AML-193 (cell line): Measurements from ENCODE around the gene TMEM234.

ENCODE experiments used
- DNase-seq, 2 experiments: peaks; one replicate each; lab custom pipeline; 2025; lab: John Stamatoyannopoulos, UW

Gene TMEM234

DNA sequence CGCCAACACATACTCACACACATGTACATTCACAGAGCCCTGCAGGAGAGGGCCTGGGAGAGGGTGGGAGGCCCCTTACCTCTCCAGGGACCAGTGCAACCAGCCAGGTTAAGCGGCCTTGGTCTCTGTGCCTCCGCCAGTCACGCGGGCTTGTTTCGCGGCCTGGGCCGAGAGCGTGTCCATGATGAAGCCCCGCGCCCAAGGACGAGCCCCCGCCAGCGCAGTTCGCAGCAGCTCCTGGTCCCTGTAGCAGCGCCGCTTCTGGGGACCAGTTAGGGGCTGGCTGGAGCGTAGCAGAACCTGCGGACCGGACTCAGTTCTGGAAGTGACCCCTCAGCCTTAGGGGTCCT is 17.6 kb upstream of the TMEM234 start:
- no peak for DNase-seq

DNA sequence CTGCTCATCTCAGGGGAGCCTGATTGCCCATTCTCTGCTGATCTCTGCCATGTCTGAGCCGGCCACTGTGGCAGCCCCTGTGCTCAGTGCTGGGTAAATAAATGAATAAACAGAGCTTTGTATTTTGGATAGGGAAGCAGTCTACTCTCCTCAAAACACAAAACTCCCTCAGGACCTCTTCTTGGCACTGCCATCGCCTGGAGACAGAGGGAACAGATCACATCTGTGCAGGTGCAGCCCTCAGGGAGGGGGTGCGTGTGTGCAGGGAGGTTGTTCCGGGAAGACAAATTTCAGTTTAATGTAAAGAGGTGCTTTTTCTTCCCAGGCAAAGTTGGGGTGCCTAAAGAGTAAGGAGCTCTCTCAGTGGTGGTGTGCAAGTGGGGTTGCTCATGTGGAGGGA is 17.2 kb upstream of the TMEM234 start:
- no peak for DNase-seq

DNA sequence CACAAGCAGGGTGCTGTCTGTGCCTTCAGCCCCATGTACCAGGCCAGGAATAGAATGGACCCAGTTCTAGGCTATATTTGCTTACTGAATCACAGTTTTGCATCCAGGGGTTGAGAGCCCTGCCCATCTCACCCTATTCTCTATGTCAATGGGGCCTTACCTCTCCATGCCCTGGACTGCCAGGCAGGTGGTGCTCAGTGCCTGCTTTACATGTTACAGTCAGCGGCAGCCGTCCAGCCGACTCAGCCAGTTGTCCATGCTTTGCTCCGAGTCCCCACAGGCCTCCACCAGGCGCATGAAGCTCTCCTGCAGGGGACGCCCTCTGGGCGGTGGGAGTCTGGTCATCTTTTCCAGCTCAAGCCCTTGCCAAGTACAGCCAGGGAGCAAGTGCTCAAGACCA is 12.6 kb upstream of the TMEM234 start:
- DNase-seq: no peak

GRCh38 chr1:32232558-32233304 is 10.6 kb upstream of the TMEM234 start:
- no peak for DNase-seq

- no peak for DNase-seq
Measured at GRCh38 chr1:32231843-32232432, 9.8 kb upstream of the TMEM234 start.

- DNase-seq: no peak
Measured at GRCh38 chr1:32228771-32229170, 6.6 kb upstream of the TMEM234 start.

- DNase-seq: no peak
Measured at GRCh38 chr1:32224285-32224684, 2.1 kb upstream of the TMEM234 start.

DNA sequence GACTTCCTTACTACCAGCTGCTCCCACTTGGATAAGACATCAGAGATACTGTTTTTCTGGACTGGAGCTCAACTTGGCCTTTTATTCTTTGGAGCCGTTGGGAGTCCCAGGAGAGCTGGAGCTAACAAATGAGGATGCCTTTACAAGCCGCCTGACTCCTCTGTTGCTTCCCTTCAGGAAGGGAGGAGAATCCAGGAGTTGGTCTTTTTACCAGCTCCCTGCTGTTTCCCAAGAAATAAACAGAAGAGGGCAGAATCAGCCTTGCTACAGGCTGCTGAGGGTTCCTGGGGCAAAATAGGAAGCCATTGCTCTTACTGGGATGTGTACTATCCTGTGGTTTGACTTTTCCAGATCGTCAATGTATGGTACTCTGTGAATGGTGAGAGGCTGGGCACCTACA is 1.5 kb upstream of the TMEM234 start:
- no peak for DNase-seq

GRCh38 chr1:32221581-32221979 is 573 bp downstream of the TMEM234 start:
- no peak for DNase-seq

- DNase-seq: no peak
Measured at GRCh38 chr1:32220746-32221580, 1.2 kb downstream of the TMEM234 start.

DNA sequence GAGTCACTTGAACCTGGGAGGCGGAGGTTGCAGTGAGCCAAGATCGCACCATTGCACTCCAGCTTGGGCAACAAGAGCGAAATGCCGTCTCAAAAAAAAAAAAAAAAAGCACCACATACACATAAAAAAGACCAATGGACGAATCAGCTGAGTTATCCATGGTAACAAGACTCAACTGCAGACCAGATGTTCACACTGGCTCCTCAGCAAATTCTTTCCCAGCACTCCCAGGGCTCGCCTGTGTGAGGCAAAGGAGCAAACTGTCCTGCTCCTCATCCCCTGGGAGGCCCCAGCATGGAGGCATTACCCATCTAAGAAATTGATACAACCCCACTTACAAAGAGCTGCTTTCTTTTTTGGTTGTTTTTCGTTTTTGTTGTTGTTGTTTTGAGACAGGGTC is 3.1 kb downstream of the TMEM234 start:
- no peak for DNase-seq

- no peak for DNase-seq
Measured at GRCh38 chr1:32216566-32216965, 5.6 kb downstream of the TMEM234 start.

DNA sequence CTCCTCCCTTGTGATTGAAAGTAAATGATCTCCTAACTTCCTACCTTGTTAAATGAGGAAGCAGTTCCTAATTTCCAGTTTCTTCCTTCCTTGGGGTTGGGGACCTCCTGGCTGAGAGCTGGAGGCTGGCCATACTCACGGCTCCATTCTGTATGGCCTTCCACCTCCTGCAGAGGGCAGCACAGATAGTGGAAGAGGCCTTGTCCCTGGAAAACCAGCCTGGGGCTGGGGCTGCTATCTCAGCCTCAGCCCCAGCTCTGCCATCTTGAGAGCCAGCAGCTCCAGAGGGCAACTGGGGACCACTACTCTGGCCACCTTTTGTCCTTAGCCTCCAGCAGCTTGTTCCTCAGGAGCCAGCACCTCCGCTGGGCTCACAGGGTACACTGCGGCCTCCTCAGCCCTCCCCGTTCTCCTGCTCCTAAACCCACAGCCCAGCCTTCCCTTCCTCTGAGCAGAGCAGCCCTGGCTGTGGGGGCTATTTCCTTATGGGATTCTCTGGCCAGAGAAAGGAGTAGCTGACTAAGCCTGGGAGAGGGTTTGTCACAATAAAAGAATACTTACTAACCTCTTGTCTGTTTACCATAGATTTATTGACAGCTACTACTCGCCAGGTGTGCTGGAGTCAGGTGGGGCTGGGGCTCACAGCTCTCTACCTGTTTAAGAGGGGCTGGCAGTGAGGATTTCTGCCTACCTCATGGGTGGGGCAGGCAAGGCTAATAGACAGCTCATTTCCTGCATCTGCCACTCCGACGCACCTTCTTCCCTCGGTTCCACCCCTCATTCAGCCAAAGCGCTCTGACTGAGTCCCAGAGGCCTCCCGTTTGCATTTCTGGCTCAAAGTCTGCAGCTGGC is 6.3 kb downstream of the TMEM234 start:
- DNase-seq: peak; percentile 34 to 38

- no peak for DNase-seq
Measured at GRCh38 chr1:32208891-32209328, 13.2 kb downstream of the TMEM234 start, which contains the start of gene DCDC2B. Gene DCDC2B, plus strand, starts transcription at chr1:32209089. Its CDS starts 5 bp downstream, at chr1:32209094.

- no peak for DNase-seq
Measured at GRCh38 chr1:32208469-32208868, 13.7 kb downstream of the TMEM234 start.

- DNase-seq: peak; percentile 60 to 62
Measured at GRCh38 chr1:32205401-32206370, 16.5 kb downstream of the TMEM234 start, which contains the start of gene IQCC. Gene IQCC, plus strand, starts transcription at chr1:32205671. Its CDS starts 11 bp downstream, at chr1:32205682.

GRCh38 chr1:32204943-32205361 is 17.2 kb downstream of the TMEM234 start:
- DNase-seq: no peak

DNA sequence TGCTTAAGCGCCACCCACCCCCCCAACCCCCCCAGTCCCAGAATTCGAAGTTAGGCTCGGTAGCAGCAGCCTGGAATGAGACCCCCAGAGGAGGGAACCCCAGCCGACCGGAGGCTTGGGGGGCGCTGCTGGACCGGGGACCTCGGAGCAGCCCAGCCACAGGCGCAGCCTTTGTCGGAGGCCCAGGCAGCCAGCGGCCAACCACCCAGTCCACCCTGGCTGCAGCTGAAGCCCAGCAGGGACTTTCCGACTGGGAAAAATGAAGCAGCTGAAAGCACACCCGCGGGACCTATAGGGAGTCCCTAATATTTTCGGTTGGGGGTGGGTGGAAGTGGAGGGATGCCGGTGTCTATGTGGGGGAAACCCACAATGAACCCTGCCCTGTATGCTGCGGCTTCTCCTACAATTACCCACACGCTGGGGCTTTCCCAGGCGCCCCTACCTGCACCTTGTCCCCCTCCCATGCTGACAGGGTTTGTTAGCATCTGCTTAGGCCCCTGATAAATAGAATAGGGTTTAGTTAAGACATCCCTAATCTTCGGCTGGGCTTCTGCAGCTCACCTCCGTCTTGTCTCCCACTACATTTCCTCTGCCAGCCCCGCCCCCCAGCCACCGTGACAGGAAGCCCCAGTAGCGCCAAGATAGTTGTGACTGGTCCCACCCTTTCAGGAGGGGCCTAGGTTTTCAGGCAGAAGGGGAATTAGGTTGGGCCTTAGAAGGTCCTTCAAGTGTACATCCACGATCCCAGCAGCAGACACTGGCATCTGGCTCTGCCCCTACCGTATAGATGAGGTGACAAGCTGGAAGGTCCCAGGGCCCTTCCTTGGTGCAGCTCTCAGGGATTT is 20.9 kb downstream of the TMEM234 start:
- DNase-seq: peak in 1 of 2 experiments; percentile 30

DNA sequence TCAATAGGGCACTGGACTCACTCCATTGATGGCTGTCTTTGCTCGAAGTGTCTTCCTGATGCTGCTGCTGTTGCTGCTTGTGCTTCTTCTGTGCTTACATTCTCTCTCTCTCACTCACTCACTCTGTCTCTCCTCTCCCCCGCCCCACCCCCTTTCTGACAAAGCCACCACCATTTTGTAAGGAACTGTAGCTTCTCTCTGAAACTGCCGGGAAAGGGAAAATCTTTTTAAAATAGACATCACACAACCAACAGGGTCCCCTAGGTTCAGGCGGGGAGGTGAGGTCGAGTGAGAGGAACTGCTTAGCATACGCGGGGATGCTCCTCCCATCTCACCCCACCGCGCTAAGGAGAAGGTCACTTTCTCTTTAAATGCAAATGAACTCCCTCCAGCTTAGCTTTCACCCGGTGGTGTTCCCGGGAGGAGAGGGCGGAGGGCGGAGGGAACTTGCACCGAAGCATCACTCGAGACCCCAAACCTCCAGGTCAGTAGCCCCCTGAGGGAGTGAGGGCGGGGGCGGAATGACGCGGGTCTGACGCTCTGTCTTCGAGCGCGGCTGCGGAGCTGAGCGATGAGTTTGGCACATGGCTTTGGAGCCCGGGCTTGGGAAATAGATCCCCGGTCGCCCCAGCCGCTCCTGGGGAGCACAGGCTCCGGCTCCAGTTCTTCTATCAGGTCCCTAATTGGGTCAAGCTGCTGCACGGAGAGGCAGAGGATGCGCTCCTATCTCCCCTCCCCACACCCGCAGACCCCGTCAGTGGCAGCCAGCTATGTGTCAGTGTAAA is 21.7 kb downstream of the TMEM234 start, which contains the start of gene CCDC28B:
TSS of gene CCDC28B (plus strand) at position 370 of the 785 bp plus-strand sequence. CDS start 1,341 bp downstream, outside the sequence.
- peak; percentile 12 to 47 for DNase-seq
